AG08395 (cell line): Measurements from ENCODE around the gene CPAMD8.
"Not testable (repeated sequence)": the region's sequence is repeated elsewhere in the genome, so short reads cannot be mapped to it uniquely, and the experiment has no call there.

Source experiments
- DNase-seq: peaks from one replicate; pipeline ENCODE4 v3.0.0; 2012; ENCODE audit warnings: mixed read lengths, low spot score

The CPAMD8 gene

DNA sequence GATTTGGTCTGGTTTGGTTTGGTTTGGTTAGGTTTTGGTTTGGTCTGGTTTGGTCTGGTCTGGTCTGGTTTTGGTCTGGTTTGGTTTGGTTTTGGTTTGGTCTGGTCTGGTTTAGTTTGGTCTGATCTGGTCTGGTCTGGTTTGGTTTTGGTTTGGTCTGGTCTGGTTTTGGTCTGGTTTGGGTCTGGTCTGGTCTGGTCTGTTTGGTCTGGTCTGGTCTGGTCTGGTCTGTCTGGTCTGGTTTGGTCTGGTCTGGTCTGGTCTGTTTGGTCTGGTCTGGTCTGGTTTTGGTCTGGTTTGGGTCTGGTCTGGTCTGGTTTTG is 151.7 kb downstream of the CPAMD8 start:
- DNase-seq: not testable (repeated sequence)

DNA sequence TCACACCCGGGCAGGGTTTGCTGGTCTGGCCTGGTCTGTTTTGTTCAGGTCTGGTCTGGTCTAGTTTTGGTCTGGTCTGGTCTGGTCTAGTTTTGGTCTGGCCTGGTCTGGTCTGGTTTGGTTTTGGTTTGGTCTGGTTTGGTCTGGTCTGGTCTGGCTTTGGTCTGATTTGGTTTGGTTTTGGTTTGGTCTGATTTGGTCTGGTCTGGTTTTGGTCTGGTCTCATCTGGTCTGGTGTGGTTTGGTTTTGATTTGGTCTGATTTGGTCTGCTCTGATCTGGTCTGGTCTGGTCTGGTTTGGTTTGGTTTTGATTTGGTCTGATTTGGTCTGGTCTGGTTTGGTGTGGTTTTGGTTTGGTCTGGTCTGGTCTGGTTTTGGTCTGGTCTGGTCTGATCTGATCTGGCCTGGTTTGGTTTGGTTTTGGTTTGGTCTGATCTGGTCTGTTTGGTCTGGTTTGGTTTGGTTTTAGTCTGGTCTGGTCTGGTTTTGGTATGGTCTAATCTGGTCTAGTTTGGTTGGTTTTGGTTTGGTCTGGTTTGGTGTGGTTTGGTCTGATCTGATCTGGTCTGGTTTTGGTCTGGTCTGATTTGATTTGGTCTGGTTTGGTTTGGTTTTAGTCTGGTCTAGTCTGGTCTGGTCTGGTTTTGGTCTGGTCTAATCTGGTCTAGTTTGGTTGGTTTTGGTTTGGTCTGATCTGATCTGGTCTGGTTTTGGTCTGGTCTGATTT is 152.2 kb downstream of the CPAMD8 start:
- DNase-seq: no peak

DNA sequence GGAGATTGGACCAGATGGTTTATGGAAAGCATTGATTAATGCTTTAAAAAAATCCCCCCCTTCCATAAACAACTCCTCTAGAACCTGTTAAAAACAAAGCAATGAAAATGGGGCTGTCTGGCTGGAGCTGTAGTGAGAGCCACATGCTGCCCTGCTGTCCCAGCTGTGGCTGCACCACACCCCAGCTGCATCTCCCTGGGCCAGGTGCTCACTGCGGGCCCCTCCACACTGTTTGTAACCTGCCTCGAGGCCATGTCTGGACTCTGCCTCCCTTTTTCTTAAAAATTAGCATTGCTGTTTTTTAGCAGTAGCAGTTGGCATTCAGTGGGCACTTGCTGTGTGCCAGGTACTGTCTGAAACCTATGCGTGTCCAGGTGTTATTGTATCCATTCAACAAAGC is 153.0 kb downstream of the CPAMD8 start:
- DNase-seq: no peak

GRCh38 chr19:16872728-16873127 is 153.9 kb downstream of the CPAMD8 start:
- DNase-seq: no peak

DNA sequence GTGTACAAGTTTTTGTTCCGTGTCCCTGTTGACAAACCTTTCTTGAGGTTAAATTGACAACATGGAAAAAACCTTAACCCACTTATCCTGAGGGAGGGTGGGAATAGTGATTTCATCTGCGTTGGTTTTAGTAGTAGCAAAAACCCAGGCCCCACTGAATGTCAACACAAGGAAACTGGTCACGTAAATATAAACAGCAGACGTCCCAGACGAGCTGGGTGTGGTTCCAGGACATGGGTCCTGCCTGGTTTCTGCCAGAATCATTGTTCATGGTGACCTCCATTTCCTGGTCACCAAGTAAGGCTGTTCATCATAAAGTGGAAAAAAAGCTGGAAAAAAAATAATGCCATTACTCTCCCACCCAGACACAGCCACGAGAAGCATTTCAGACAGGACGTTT is 154.7 kb downstream of the CPAMD8 start:
- DNase-seq: no peak

DNA sequence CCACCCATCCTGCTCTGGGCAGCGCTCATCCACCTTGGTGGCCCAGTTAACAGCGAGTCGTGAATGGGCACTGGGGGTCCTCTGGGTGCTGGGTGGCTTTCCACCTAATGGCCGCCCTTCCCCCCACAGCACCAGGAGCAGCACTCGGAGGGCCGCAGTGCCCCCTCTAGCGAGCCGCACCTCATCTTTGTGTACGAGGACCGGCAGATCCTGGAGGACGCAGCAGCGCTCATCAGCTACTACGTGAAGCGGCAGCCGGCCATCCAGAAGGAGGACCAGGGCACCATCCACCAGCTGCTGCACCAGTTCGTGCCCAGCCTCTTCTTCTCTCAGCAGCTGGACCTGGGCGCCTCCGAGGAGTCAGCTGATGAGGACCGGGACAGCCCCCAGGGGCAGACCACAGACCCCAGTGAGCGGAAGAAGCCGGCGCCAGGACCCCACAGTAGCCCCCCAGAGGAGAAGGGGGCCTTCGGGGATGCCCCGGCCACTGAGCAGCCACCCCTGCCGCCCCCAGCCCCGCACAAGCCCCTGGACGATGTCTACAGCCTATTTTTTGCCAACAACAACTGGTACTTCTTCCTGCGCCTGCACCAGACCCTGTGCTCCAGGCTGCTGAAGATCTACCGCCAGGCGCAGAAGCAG is 157.2 kb downstream of the CPAMD8 start:
- DNase-seq: no peak

GRCh38 chr19:16868423-16869130 is 158.0 kb downstream of the CPAMD8 start:
- DNase-seq: no peak

GRCh38 chr19:16867211-16867610 is 159.4 kb downstream of the CPAMD8 start:
- no peak for DNase-seq

DNA sequence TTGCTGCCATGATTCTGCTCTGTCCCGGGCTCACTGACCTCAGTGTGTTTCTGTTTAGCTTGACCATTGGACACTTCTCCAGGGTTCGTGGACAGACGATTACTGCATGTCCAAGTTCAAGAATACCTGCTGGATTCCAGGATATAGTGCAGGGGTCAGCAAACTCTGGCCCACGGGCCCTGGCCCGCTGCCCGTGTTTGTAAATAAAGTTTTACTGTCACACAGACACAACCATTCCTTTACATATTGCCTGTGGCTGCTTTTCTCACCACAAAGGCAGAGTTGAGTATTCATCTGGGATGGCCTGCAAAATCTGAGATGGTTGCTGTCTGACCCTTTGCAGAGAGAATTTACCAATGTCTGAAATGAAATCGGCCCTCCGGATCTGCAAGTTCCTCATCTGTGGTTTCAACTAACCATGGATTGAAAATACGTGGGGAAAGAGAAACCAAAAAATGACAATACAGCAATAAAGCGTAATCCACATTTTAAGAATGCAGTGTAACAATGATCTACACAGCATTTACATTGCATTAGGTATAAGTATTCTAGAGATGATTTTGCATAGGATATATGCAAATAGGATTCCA is 163.7 kb downstream of the CPAMD8 start:
- DNase-seq: no peak

- DNase-seq: no peak
Measured at GRCh38 chr19:16861834-16862233, 164.8 kb downstream of the CPAMD8 start.

DNA sequence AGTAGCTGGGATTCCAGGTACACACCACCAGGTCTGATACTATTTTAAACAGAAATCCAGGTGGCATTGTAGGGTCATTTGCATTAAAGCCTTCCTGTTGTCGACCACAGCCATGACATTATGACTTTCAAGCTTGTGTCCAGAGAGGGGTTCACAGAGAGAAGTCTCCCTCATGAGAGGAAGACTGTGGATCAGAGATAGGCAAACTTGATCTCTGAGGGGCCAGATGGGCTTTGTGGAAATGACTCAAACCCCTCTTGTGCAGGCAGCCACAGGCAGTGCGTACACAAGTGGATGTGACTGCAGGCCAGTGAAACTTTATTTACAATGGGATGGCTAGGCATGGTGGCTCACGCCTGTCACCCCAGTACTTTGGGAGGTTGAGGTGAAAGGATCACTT is 165.6 kb downstream of the CPAMD8 start:
- DNase-seq: no peak

DNA sequence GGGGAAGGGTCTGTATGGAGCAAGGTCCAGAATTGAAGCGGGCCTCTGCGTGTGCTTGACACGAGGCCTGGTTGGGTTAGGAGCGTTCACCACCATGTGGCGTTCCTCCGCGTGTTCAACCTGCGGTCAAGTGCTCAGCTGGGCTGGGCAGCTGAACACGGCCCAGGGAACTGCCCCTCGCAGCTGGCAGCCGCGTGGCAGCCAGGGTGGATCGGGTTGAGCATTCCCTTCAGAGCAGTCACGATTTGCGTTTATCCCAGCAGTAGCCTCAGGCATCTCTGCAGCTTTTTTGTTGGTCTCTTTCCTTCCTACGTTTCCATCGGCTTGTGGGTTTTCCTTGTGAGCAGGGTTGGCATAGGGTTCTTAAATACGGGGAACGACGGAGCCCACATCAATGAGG is 166.5 kb downstream of the CPAMD8 start:
- DNase-seq: peak; percentile 84

DNA sequence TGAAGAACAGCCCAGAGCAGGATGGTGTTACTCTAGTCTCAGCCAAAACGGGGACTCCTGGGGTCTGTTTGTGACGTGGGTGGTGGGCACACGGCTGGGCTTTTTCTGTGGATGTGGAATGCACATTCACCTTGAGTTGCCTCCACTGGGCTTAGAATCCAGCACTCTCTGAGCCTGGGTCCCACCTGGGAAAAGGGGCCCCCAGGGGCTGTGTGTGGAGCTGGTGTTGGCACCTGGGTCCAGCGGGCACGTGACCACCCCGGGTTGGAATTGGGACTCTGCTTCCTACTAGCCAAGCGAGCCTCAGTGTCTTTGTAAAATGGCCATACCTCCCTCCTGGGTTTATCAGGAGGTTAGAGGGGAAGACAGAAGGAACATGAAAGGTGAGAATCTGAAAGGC is 167.0 kb downstream of the CPAMD8 start:
- no peak for DNase-seq

DNA sequence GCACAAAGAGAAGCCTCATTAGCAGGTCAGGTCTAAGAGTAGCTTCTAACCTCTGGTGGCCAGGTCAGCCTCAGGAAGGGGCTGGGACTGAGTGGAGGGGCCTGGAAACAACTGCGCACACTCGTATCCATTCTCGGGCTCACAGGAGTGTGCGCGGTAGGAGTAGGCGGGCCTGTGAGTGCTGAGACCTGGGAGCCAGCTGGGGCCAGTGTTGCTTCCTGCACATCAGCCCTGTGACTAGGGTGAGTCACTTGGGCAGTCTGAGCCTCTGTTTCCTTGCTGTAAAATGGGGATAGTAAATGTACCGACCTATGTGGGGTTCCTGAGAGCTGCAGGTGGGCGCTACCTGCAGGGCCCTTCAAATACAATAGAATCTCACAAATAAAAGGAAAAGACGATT is 170.5 kb downstream of the CPAMD8 start:
- DNase-seq: no peak

DNA sequence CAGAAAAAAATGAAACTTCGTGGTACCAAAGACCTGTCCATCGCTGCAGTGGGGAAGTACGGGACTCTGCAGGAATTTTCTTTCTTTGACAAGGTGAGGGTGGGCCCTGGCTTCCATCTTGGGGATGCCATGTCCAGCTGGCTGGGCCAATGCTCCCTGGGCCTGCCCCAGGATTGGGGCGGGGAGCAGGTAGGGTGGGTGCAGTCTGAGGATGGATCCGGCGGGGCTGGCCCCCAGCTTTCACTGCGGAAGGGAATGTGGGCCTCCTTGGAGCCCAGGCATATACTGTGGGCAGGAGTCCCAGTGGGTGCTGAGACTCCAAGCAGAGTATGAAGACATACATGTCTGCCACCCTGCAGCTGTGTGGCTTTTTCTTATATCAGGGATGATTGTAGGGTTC is 173.5 kb downstream of the CPAMD8 start:
- DNase-seq: no peak

- peak; percentile 33 for DNase-seq
Measured at GRCh38 chr19:16851031-16851712, 175.4 kb downstream of the CPAMD8 start.

DNA sequence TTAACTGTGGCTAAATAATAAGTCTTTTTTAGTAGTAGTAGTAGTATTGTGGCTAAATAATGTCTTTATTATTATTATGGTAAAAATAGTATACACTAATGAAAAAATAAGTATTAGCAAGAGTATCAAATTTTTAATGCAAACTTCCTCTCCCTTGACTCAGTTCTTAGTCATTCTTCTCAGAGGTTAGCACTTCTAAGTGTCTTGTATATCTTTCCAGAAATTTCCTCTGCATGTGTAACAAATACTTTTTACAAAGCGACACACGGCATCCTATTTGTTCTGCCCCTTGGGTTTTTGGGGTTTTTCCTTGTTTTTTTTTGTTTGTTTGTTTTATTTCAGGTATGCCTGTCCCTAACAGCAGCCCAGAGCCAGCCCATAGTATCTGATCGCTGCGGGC is 176.5 kb downstream of the CPAMD8 start:
- DNase-seq: no peak

DNA sequence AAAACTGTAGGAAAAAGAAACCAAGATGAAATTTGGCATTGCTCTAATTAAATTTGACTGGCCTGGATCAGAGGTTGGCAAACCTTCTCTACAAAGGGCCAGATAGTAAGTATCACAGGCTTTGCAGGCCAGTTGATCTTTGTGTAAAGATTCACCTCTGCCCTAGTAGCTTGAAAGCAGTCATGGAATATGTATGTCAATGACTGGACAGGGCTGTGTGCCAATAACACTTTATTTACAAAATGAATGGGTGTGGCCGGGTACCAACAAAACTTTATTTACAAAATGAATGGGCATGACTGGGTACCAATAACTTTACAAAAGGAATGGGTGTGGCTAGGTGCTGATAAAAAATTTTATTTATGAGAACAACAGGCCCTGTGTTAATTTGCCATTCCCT is 177.4 kb downstream of the CPAMD8 start:
- DNase-seq: peak; percentile 40

- no peak for DNase-seq
Measured at GRCh38 chr19:16847430-16847829, 179.2 kb downstream of the CPAMD8 start.

- DNase-seq: no peak
Measured at GRCh38 chr19:16846901-16847300, 179.7 kb downstream of the CPAMD8 start.
